ENCODE results near the gene TTC7B. TPM values are rescaled to one million over a fixed set of nuclear protein-coding genes. Genes with fewer than 3 reads are reported as not detected.

Gene TTC7B
- total and polyA plus RNA-seq, 2 donors (not counting 1 experiment from before 2014, with no cell fraction given), result 0.36 to 3.2 TPM

DNA sequence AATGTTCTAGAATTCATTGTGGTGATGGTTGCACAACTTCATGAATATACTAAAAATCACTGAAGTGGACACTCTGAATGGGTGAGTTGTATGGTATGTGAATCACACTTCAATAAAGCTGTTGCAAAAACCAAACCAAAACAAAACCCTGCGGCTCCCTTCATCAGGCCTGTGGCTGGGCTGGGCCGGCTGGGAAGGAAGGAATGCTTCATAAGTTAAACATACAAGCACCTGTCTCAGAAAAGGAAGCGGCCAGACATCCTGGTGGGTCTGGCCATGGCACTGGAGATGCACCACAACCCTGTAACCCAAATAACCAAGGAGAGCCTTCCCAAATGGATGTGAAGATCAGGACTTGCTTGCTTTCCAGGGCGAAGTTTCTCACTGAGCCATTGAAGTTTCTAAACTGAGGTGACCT lies 34.9 kb downstream of the TTC7B start:
- H3K27me3 ChIP-seq (replicated peaks in 1 of 4; ENCODE audit: control extremely low read depth in 1 of 4, control insufficient read depth in 3 of 4, insufficient read depth in 4 of 4, low read length in 3 of 4), result no peaks in the 10 kb centered on the region
- TF ChIP-seq EZH2 (IDR thresholded peaks at IDR 0.05; ENCODE audit: borderline replicate concordance, insufficient read depth, low read depth, low read length, poor library complexity, severe bottlenecking), result no peak
- TF ChIP-seq, protein P1, sequence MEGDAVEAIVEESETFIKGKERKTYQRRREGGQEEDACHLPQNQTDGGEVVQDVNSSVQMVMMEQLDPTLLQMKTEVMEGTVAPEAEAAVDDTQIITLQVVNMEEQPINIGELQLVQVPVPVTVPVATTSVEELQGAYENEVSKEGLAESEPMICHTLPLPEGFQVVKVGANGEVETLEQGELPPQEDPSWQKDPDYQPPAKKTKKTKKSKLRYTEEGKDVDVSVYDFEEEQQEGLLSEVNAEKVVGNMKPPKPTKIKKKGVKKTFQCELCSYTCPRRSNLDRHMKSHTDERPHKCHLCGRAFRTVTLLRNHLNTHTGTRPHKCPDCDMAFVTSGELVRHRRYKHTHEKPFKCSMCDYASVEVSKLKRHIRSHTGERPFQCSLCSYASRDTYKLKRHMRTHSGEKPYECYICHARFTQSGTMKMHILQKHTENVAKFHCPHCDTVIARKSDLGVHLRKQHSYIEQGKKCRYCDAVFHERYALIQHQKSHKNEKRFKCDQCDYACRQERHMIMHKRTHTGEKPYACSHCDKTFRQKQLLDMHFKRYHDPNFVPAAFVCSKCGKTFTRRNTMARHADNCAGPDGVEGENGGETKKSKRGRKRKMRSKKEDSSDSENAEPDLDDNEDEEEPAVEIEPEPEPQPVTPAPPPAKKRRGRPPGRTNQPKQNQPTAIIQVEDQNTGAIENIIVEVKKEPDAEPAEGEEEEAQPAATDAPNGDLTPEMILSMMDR (IDR thresholded peaks at IDR 0.05), result no peak
- no peak overlapping the region for H2AFZ ChIP-seq (ENCODE audit: insufficient read depth, low read depth, low read length, poor library complexity, severe bottlenecking)
- intact Hi-C loops (cut with micrococcal nuclease), result no loop called here
- no peak overlapping the region for H3K4me3 ChIP-seq (ENCODE audit: control extremely low read depth in 1 of 5, extremely low read depth in 1 of 5, insufficient read depth in 1 of 5, low read depth in 2 of 5, low read length in 4 of 5)
- ChIA-PET POLR2A (no interaction called here), CTCF (no interaction called here)
- no peak overlapping the region for H3K27ac Mint-ChIP-seq
- no peaks in the 10 kb centered on the region for H3K4me1 Mint-ChIP-seq
- no peaks in the 10 kb centered on the region for H3K79me2 ChIP-seq (ENCODE audit: control insufficient read depth, insufficient read depth, low read length)
- H4K20me1 ChIP-seq (ENCODE audit: control insufficient read depth, insufficient read depth, low read length, poor library complexity, severe bottlenecking), result no peaks in the 10 kb centered on the region
- no peaks in the 10 kb centered on the region for H3K9me3 Mint-ChIP-seq (ENCODE audit: insufficient read depth)
- no peak overlapping the region for H3K4me3 Mint-ChIP-seq
- ATAC-seq (ENCODE audit: low read depth), result no peak
- H3K4me2 ChIP-seq (replicated peaks; ENCODE audit: low read depth, low read length, poor library complexity, severe bottlenecking), result no peak overlapping the region
- H3K27me3 Mint-ChIP-seq, result no peaks in the 10 kb centered on the region
- 94% methylated on average over 2 of the region's 4 CpGs for WGBS (ENCODE audit: insufficient coverage)
- no peak overlapping the region for H3K9ac ChIP-seq (ENCODE audit: low read length)
- H3K27ac ChIP-seq (ENCODE audit: low read length in 2 of 2), result no peak overlapping the region
- no peaks in the 10 kb centered on the region for H3K9me3 ChIP-seq (ENCODE audit: control extremely low read depth in 1 of 3, control insufficient read depth in 2 of 3, insufficient read depth in 1 of 3, low read length in 2 of 3)
- no peak for DNase-seq
- H3K36me3 ChIP-seq (replicated peaks in 1 of 2; ENCODE audit: control extremely low read depth in 1 of 2, control insufficient read depth in 1 of 2, extremely low read depth in 1 of 2, insufficient read depth in 2 of 2, low read length in 1 of 2), result no peaks in the 10 kb centered on the region
- H3K4me1 ChIP-seq (ENCODE audit: control insufficient read depth in 2 of 2, insufficient read depth in 2 of 2, low read length in 2 of 2), result no peaks in the 10 kb centered on the region

DNA sequence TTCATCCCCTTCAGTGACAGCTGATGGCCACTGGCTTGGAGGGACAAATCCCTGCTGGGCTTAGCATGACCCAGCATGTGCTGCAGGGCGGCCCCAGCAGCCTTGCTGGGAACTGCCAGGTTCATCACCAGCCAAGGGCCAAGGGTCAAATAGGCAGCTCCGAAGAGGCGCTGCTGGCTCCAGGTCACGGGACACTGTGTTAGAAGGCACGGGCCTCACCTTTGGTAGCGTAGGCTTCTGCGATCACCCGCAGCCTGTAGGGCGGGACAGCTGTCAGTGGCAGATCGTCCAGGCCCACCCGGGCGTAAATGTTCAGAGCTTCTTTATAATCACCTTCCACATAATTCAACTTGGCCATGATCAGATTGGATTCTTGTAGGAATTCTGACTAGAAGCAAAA lies 35.7 kb downstream of the TTC7B start:
- Histone ChIP-seq H3K36me3 (replicated peaks in 1 of 2; ENCODE audit: control extremely low read depth in 1 of 2, control insufficient read depth in 1 of 2, extremely low read depth in 1 of 2, insufficient read depth in 2 of 2, low read length in 1 of 2) (no peaks in the 10 kb centered on the region), H3K9me3 (ENCODE audit: control extremely low read depth in 1 of 3, control insufficient read depth in 2 of 3, insufficient read depth in 1 of 3, low read length in 2 of 3) (no peaks in the 10 kb centered on the region), H3K79me2 (ENCODE audit: control insufficient read depth, insufficient read depth, low read length) (no peaks in the 10 kb centered on the region), H4K20me1 (ENCODE audit: control insufficient read depth, insufficient read depth, low read length, poor library complexity, severe bottlenecking) (no peaks in the 10 kb centered on the region), H3K4me1 (ENCODE audit: control insufficient read depth in 2 of 2, insufficient read depth in 2 of 2, low read length in 2 of 2) (no peaks in the 10 kb centered on the region), H2AFZ (ENCODE audit: insufficient read depth, low read depth, low read length, poor library complexity, severe bottlenecking) (no peak overlapping the region), H3K27ac (ENCODE audit: low read length in 2 of 2) (no peak overlapping the region), H3K9ac (ENCODE audit: low read length) (no peak overlapping the region), H3K4me2 (replicated peaks; ENCODE audit: low read depth, low read length, poor library complexity, severe bottlenecking) (no peak overlapping the region), H3K4me3 (ENCODE audit: control extremely low read depth in 1 of 5, extremely low read depth in 1 of 5, insufficient read depth in 1 of 5, low read depth in 2 of 5, low read length in 4 of 5) (no peak overlapping the region), H3K27me3 (replicated peaks in 1 of 4; ENCODE audit: control extremely low read depth in 1 of 4, control insufficient read depth in 3 of 4, insufficient read depth in 4 of 4, low read length in 3 of 4) (no peaks in the 10 kb centered on the region)
- no peaks in the 10 kb centered on the region for H3K4me1 Mint-ChIP-seq
- WGBS (ENCODE audit: insufficient coverage), result 94% methylated on average over 5 of the region's 12 CpGs
- H3K9me3 Mint-ChIP-seq (ENCODE audit: insufficient read depth), result no peaks in the 10 kb centered on the region
- POLR2A ChIA-PET, result no interaction called here
- CTCF ChIA-PET, result no interaction called here
- intact Hi-C loops (cut with micrococcal nuclease), result no loop called here
- TF ChIP-seq EZH2 (IDR thresholded peaks at IDR 0.05; ENCODE audit: borderline replicate concordance, insufficient read depth, low read depth, low read length, poor library complexity, severe bottlenecking), result no peak
- TF ChIP-seq, protein P1 (IDR thresholded peaks at IDR 0.05), result no peak
- ATAC-seq (ENCODE audit: low read depth), result no peak
- no peaks in the 10 kb centered on the region for H3K27me3 Mint-ChIP-seq
- no peak for DNase-seq
- H3K4me3 Mint-ChIP-seq, result no peak overlapping the region
- no peak overlapping the region for H3K27ac Mint-ChIP-seq
